Liver (tissue), 9 donors: ENCODE results near the gene MLEC. TPM values are rescaled to one million over a fixed set of nuclear protein-coding genes. Genes with fewer than 3 reads are reported as not detected.

Experiments
- DNase-seq: peaks from one replicate; pipeline ENCODE4 v3.0.0-alpha.2; 2017; ENCODE audit warnings: low spot score
- H3K27ac ChIP-seq, 2 donors: one replicate each; pipeline ENCODE4 v1.7.0; 2013; ENCODE audit warnings: inconsistent platforms in 2 of 2, low read length in 2 of 2, control low read depth in 1 of 2, low read depth in 1 of 2, mild to moderate bottlenecking in 1 of 2
- H3K27me3 ChIP-seq, 4 donors: one replicate each; pipeline versions ENCODE4 v1.6.1 to v1.7.0; 2013; ENCODE audit warnings: low read length in 3 of 4, inconsistent platforms in 1 of 4, mild to moderate bottlenecking in 1 of 4, moderate library complexity in 1 of 4; ENCODE audit not compliant: control insufficient read depth in 4 of 4, insufficient read depth in 4 of 4
- H3K36me3 ChIP-seq, 4 donors: one replicate each; pipeline versions ENCODE4 v1.6.1 to v1.7.0; 2013; ENCODE audit warnings: low read length in 3 of 4, mild to moderate bottlenecking in 3 of 4, low read depth in 1 of 4, moderate library complexity in 1 of 4; ENCODE audit not compliant: control insufficient read depth in 4 of 4, insufficient read depth in 3 of 4
- H3K4me1 ChIP-seq, 4 donors: one replicate each; pipeline versions ENCODE4 v1.6.1 to v1.7.0; 2013; ENCODE audit warnings: low read length in 3 of 4, mild to moderate bottlenecking in 3 of 4, moderate library complexity in 1 of 4; ENCODE audit not compliant: control insufficient read depth in 4 of 4, insufficient read depth in 4 of 4
- H3K4me3 ChIP-seq, 3 donors: one replicate each; pipeline versions ENCODE4 v1.6.1 to v1.7.0; 2013; ENCODE audit warnings: low read length in 3 of 3, control low read depth in 1 of 3, low read depth in 1 of 3, mild to moderate bottlenecking in 1 of 3
- H3K9ac ChIP-seq, 2 donors: one replicate each; pipeline ENCODE4 v1.7.0; 2013; ENCODE audit warnings: low read length in 2 of 2, mild to moderate bottlenecking in 2 of 2, moderate library complexity in 2 of 2, control low read depth in 1 of 2, low read depth in 1 of 2
- H3K9me3 ChIP-seq, 4 donors: one replicate each; pipeline versions ENCODE4 v1.6.1 to v1.7.0; 2013; ENCODE audit warnings: low read length in 3 of 4; ENCODE audit not compliant: control insufficient read depth in 4 of 4
- ATF3 ChIP-seq: IDR thresholded peaks from 2 replicates; pipeline ENCODE4 v1.6.1; 2016; ENCODE audit warnings: antibody characterized with exemption
- CTCF ChIP-seq: fragments of 150-350 bp; IDR thresholded peaks from 2 replicates; pipeline ENCODE4 v1.5.1; 2017; ENCODE audit warnings: improper control_type of control experiment, low read depth, low read length; ENCODE audit not compliant: missing input control
- EGR1 ChIP-seq, 2 donors: IDR thresholded peaks; 2 replicates each; pipeline ENCODE4 v1.6.1; 2016 to 2018; ENCODE audit warnings: antibody characterized with exemption in 2 of 2, low read depth in 2 of 2
- GABPA ChIP-seq, 2 donors: IDR thresholded peaks in 1 of 2; conservative IDR thresholded peaks in 1 of 2; 2 replicates each; pipeline ENCODE4 v1.6.1; 2016; ENCODE audit warnings: antibody characterized with exemption in 2 of 2, mild to moderate bottlenecking in 1 of 2, moderate library complexity in 1 of 2
- JUND ChIP-seq, 2 donors: IDR thresholded peaks; 2 replicates each; pipeline ENCODE4 v1.6.1; 2016; ENCODE audit warnings: antibody characterized with exemption in 2 of 2
- NR2F2 ChIP-seq: IDR thresholded peaks from 2 replicates; pipeline ENCODE4 v1.6.1; 2016; ENCODE audit warnings: antibody characterized with exemption
- RAD21 ChIP-seq, 2 donors: IDR thresholded peaks; 2 replicates each; pipeline ENCODE4 v1.6.1; 2016; ENCODE audit warnings: antibody characterized with exemption in 2 of 2, mild to moderate bottlenecking in 2 of 2
- REST ChIP-seq: IDR thresholded peaks from 2 replicates; pipeline ENCODE4 v1.6.1; 2016; ENCODE audit warnings: antibody characterized with exemption, mild to moderate bottlenecking
- YY1 ChIP-seq: IDR thresholded peaks from 2 replicates; pipeline ENCODE4 v1.6.1; 2016; ENCODE audit warnings: antibody characterized with exemption, mild to moderate bottlenecking
- WGBS: extraction: QIAGEN DNeasy Blood & Tissue Kit; methylation state at CpG from one replicate; pipeline ENCODE4 v1.1.7; 2013; 5-methylcytosine and 5-hydroxymethylcytosine counted together
- polyA plus RNA-seq, 2 donors: library from polyadenylated mRNA; stranded (reverse) in 1 of 2; unstranded in 1 of 2; fragments of 200-250 nt in 1 of 2; fragments of >200 nt in 1 of 2; fragmentation: Nextera tagmentation in 1 of 2; extraction: Ambion mirVana in 1 of 2; gene quantifications; one replicate each; pipeline versions ENCODE4 v1.2.1 to v1.2.3, GENCODE V29; 2013 to 2015
- total RNA-seq, 2 donors: library from RNA; depleted of rRNA; stranded (reverse); fragments of >200 nt; gene quantifications; one replicate each; pipeline ENCODE4 v1.2.3, GENCODE V29; 2014
- TF ChIP-seq, protein P1 (sequence below): IDR thresholded peaks from 2 replicates; pipeline ENCODE4 v1.6.1; 2016; ENCODE audit warnings: antibody characterized with exemption
- donor health status: healthy.
- donor health status: healthy.
- donor health status: healthy.
- donor health status: healthy.
- donor health status: healthy.

Gene MLEC
- total and polyA plus RNA-seq, 4 donors: 61.4 to 170 (median 115) TPM

GRCh38 chr12:120639771-120640721 is 46.9 kb upstream of the MLEC start, which contains the start of gene CABP1:
TSS of gene CABP1 (plus strand) at chr12:120640626. CDS start at chr12:120640686, 60 bp downstream.
- peaks cover 0 to 16% (median 8%) of the 10 kb centered on the region in 4 donors for H3K27me3 ChIP-seq
- DNase-seq: peak; percentile 57

DNA sequence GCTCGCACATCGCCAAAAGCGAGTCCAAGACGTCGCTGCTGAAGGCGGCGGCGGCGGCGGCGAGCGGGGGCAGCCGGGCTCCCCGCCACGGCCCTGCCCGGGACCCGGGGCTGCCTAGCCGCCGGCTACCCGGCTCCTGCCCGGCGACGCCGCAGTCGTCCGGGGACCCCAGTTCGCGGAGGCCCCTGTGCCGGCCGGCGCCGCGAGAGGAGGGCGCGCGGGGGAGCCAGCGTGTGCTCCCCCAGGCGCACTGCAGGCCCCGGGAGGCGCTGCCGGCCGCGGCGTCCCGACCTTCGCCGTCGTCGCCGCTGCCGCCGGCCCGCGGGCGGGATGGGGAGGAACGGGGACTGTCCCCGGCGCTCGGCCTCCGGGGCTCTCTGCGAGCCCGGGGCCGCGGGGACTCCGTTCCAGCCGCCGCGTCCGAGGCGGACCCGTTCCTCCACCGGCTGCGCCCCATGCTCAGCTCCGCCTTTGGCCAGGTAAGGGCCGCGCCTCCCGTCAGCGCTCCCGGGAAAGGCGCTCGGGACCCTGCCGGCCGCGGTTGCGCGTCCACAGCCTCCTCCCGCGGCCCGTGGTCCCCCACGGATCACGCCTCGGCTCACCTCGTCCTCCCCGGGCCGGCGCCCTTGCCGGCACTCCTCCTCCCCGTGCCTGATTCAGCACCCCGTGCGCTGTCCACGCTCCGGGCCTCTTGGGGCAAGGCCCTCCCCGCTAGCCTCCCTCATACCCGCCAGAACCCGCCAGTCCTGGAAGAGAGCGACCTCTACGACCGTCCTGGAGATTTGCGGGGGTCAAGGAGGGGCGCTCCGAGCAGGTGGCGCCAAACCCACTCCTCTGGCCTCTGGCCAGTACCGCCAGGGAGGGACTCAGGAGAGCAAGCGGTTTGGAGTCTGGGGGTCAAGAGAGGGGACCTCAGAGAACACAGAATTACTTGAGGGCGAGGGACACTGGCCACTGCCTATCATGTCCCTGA is 45.8 kb upstream of the MLEC start:
- peak; percentile 44 for DNase-seq
- no peaks in the 10 kb centered on the region for H3K36me3 ChIP-seq
- no peak overlapping the region for H3K27ac ChIP-seq
- peak; percentile 99 for TF ChIP-seq REST
- TF ChIP-seq RAD21 (IDR thresholded peaks at IDR 0.05): no peak
- no peak overlapping the region for H3K9ac ChIP-seq
- peaks cover 4 to 16% (median 10%) of the 10 kb centered on the region in 4 donors for H3K4me1 ChIP-seq
- peaks cover 0 to 16% (median 8%) of the 10 kb centered on the region in 4 donors for H3K27me3 ChIP-seq
- WGBS: 1% methylated on average over 115 of the region's 115 CpGs
- no peaks in the 10 kb centered on the region for H3K9me3 ChIP-seq
- H3K4me3 ChIP-seq: peak overlapping the region in 1 of 3 donors; percentile 70

More at GRCh38 chr12:120639771-120640721, 46.9 kb upstream of the MLEC start, which contains the start of gene CABP1:
- 8% methylated on average over 56 of the region's 56 CpGs for WGBS
- peak within 1 kb of the TSS in 1 of 3 donors; percentile 70 for H3K4me3 ChIP-seq
- TF ChIP-seq CTCF (peak; percentile 17), YY1 (no peak)
- peaks cover 4 to 16% (median 10%) of the 10 kb centered on the region in 4 donors for H3K4me1 ChIP-seq
- H3K36me3 ChIP-seq: no peaks in the 10 kb centered on the region
- no peak within 1 kb of the TSS for H3K27ac ChIP-seq
- no peaks in the 10 kb centered on the region for H3K9me3 ChIP-seq
- H3K9ac ChIP-seq: no peak within 1 kb of the TSS

GRCh38 chr12:120642121-120642520 is 44.8 kb upstream of the MLEC start:
- no peak overlapping the region for H3K9ac ChIP-seq
- H3K36me3 ChIP-seq: no peaks in the 10 kb centered on the region
- WGBS: 84% methylated on average over 9 of the region's 9 CpGs
- DNase-seq: no peak
- H3K9me3 ChIP-seq: no peaks in the 10 kb centered on the region
- H3K4me3 ChIP-seq: no peak overlapping the region
- no peak overlapping the region for H3K27ac ChIP-seq
- peaks cover 4 to 16% (median 10%) of the 10 kb centered on the region in 4 donors for H3K4me1 ChIP-seq
- peaks cover 0 to 16% (median 8%) of the 10 kb centered on the region in 4 donors for H3K27me3 ChIP-seq
- TF ChIP-seq ATF3: no peak
- TF ChIP-seq EGR1 (IDR thresholded peaks at IDR 0.05; ENCODE audit: low read depth in 2 of 2): no peak
- no peak for TF ChIP-seq RAD21 (IDR thresholded peaks at IDR 0.05)
- no peak for TF ChIP-seq NR2F2
- TF ChIP-seq REST: no peak
- TF ChIP-seq, protein P1, sequence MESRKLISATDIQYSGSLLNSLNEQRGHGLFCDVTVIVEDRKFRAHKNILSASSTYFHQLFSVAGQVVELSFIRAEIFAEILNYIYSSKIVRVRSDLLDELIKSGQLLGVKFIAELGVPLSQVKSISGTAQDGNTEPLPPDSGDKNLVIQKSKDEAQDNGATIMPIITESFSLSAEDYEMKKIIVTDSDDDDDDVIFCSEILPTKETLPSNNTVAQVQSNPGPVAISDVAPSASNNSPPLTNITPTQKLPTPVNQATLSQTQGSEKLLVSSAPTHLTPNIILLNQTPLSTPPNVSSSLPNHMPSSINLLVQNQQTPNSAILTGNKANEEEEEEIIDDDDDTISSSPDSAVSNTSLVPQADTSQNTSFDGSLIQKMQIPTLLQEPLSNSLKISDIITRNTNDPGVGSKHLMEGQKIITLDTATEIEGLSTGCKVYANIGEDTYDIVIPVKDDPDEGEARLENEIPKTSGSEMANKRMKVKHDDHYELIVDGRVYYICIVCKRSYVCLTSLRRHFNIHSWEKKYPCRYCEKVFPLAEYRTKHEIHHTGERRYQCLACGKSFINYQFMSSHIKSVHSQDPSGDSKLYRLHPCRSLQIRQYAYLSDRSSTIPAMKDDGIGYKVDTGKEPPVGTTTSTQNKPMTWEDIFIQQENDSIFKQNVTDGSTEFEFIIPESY: no peak
- no peak for TF ChIP-seq JUND (IDR thresholded peaks at IDR 0.05)
- TF ChIP-seq GABPA (IDR thresholded peaks at IDR 0.05 in 1 of 2, conservative IDR thresholded peaks at IDR 0.05 in 1 of 2): no peak
